HG02623 (cell line): Measurements from ENCODE around the gene FAM216A.
"Not testable (repeated sequence)": the region's sequence is repeated elsewhere in the genome, so short reads cannot be mapped to it uniquely, and the experiment has no call there.

ENCODE experiments used
- ATAC-seq: cut with Tn5 transposase; IDR thresholded peaks from one replicate; pipeline ENCODE4 v1.9.1; 2021; ENCODE audit warnings: moderate library complexity; ENCODE audit not compliant: unreplicated experiment

The FAM216A gene

GRCh38 chr12:110468214-110469048, at the start of gene FAM216A, which contains the start of gene GPN3:
Gene FAM216A, plus strand, starts transcription at chr12:110468845. Its CDS starts 31 bp downstream, at chr12:110468876.
Gene GPN3, minus strand, starts transcription at chr12:110468257. Its CDS starts 54 bp downstream, at chr12:110468203.
- ATAC-seq = peak; percentile 74

GRCh38 chr12:110420644-110421043, 48.0 kb upstream of the FAM216A start:
- not testable (repeated sequence) for ATAC-seq

GRCh38 chr12:110421159-110421661, 47.4 kb upstream of the FAM216A start:
- ATAC-seq = no peak

- ATAC-seq = no peak
Measured at GRCh38 chr12:110421701-110422100, 46.9 kb upstream of the FAM216A start.

- no peak for ATAC-seq
Measured at GRCh38 chr12:110424237-110424636, 44.4 kb upstream of the FAM216A start.

GRCh38 chr12:110426406-110426805, 42.2 kb upstream of the FAM216A start:
- no peak for ATAC-seq

GRCh38 chr12:110429676-110430075, 39.0 kb upstream of the FAM216A start:
- not testable (repeated sequence) for ATAC-seq

- no peak for ATAC-seq
Measured at GRCh38 chr12:110431957-110432587, 36.6 kb upstream of the FAM216A start.

- ATAC-seq = no peak
Measured at GRCh38 chr12:110436231-110436630, 32.4 kb upstream of the FAM216A start.

GRCh38 chr12:110444455-110444854, 24.2 kb upstream of the FAM216A start:
- no peak for ATAC-seq

GRCh38 chr12:110449799-110450497, 18.7 kb upstream of the FAM216A start, which contains the start of gene ARPC3:
Gene ARPC3, minus strand, starts transcription at chr12:110450337. Its CDS starts 77 bp downstream, at chr12:110450260.
- ATAC-seq = peak; percentile 89

GRCh38 chr12:110451263-110451662, 17.4 kb upstream of the FAM216A start:
- ATAC-seq = no peak

- ATAC-seq = no peak
Measured at GRCh38 chr12:110453569-110454296, 14.9 kb upstream of the FAM216A start.

GRCh38 chr12:110458756-110459155, 9.9 kb upstream of the FAM216A start:
- no peak for ATAC-seq

GRCh38 chr12:110461189-110461588, 7.5 kb upstream of the FAM216A start:
- ATAC-seq = not testable (repeated sequence)

- ATAC-seq = no peak
Measured at GRCh38 chr12:110465024-110465423, 3.6 kb upstream of the FAM216A start.

- not testable (repeated sequence) for ATAC-seq
Measured at GRCh38 chr12:110465765-110466164, 2.9 kb upstream of the FAM216A start.

- ATAC-seq = no peak
Measured at GRCh38 chr12:110466791-110467190, 1.9 kb upstream of the FAM216A start.

GRCh38 chr12:110467847-110468213, 815 bp upstream of the FAM216A start:
- no peak for ATAC-seq

- no peak for ATAC-seq
Measured at GRCh38 chr12:110475426-110475825, 6.8 kb downstream of the FAM216A start.
